Measurements from ENCODE around the gene GNRH2.
"Not testable (repeated sequence)": the region's sequence is repeated elsewhere in the genome, so short reads cannot be mapped to it uniquely, and the experiment has no call there.

Gene GNRH2

DNA sequence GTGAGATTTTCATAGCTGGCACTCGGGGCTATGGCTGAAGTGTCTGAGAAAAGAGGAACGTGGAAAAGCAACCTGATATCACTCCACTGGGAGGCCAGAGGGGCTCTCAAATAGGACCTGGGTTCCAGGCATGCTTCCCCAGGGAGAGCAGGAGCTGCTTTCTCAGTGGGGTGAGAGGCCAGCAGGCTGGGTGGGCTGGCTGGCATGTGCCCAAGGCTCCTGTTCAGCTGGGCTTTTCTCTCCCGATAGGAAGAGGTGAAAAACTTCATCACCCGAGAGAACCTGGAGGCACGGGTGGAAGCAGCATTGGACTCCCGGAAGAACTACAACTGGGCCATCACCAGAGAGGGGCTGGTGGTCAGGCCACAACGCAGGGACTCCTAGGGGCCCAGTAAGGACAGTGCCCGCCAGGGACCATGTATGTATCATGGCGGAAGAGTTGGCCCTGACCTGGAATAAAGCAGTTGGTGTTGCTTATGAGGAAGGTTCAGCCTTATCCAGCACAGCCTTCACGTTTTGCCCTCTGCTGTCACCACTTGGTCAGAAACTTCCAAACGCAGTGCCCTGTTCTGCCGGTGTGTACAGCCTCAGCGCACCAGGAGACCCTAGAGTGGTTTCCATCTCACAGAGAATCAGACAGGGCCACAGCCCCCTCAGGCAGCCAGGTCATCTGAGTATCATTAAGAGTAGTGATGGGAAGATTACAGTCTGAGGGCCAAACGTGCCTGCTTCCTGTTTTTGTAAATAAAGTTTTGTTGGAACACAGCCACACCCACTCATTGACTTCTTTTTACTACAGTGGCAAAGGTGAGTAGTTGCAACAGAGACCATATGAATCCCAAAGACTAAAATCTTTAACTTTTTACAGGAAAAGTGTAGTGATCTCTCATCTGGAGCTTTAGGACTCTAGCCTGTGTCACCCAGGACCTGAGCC, 4.3 kb downstream of the GNRH2 start:
- no peak for TF ChIP-seq CTCF (IDR thresholded peaks at IDR 0.05; ENCODE audit: control insufficient read depth, extremely low read depth, insufficient read depth)
- no peak for DNase-seq (ENCODE audit: low read depth)
- H3K4me3 ChIP-seq (ENCODE audit: low read depth, low read length), result peak overlapping the region; percentile 85

DNA sequence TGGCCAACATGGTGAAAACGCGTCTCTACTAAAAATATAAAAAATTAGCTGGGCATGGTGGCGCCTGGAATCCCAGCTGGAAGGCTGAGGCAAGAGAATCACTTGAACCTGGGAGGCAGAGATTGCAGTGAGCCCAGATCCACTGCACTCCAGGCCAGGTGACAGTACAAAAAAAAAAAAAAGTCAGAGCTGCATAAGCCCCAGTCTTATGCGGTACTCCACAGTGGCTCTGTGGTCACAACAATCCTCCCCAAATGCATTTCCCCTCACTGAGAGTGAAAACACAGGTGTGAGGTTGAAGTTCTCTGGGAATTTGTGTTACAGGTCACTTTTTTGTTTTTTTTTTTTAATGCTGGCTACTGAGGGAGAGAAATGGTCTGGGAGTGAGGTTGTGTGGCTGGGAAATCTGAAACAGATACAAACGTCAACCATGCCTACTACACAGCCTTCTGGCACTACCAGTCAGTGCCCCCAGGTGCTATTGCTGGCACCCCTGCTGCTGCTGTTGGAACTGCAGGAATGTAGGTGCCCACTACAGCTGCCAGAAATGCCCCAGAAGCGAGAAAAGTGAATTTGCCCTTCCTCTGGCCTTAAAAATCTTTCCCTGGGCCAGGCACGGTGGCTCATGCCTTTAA, 8.1 kb downstream of the GNRH2 start:
- no peak for DNase-seq (ENCODE audit: low read depth)
- no peak overlapping the region for H3K4me3 ChIP-seq (ENCODE audit: low read depth, low read length)
- TF ChIP-seq CTCF (IDR thresholded peaks at IDR 0.05; ENCODE audit: control insufficient read depth, extremely low read depth, insufficient read depth), result no peak

- H3K4me3 ChIP-seq (ENCODE audit: low read depth, low read length), result no peak overlapping the region
- no peak for DNase-seq (ENCODE audit: low read depth)
- no peak for TF ChIP-seq CTCF (IDR thresholded peaks at IDR 0.05; ENCODE audit: control insufficient read depth, extremely low read depth, insufficient read depth)
Observed at GRCh38 chr20:3059489-3059888, 16.1 kb downstream of the GNRH2 start.

DNA sequence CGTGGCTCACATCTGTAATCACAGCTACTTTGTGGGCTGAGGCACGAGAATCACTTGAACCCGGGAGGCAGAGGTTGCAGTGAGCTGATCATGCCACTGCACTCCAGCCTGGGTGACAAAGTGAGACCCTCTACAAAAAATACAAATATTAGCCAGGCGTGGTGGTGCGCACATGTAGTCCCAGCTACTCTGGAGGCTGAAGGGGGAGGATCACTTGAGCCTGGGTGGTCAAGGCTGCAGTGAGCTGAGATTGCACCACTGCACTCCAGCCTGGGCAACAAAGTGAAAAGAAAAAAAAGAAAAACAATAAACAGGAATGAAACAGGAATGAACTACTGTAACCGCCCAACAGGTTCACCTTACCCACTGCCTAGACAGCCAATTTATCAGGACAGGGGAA, 20.7 kb downstream of the GNRH2 start:
- DNase-seq (ENCODE audit: low read depth); H3K4me3 ChIP-seq (ENCODE audit: low read depth, low read length): not testable (repeated sequence)

- DNase-seq (ENCODE audit: low read depth), result no peak
- no peak for TF ChIP-seq CTCF (IDR thresholded peaks at IDR 0.05; ENCODE audit: control insufficient read depth, extremely low read depth, insufficient read depth)
- H3K4me3 ChIP-seq (ENCODE audit: low read depth, low read length), result no peak overlapping the region
Observed at GRCh38 chr20:3067139-3068014, 24.0 kb downstream of the GNRH2 start.

DNA sequence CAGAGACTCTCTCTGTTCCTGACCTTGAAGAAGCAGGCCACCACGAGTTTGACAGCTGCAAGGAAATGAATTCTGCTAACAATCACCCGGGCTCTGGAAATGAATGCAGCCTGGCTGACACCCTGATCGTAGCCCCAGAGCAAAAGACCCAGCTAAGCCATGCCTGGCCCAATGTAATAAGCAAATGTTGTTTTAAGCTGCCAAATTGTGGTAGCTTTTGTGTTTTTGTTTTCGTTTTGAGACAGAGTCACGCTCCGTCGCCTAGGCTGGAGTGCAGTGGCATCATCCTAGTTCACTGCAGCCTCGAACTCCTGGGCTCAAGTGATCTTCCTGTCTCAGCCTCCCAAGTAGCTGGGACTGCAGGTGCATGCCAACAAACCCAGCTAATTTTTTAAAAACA, 24.7 kb downstream of the GNRH2 start:
- no peak for DNase-seq (ENCODE audit: low read depth)

More for the DNA sequence above, 24.7 kb downstream of the GNRH2 start:
- TF ChIP-seq CTCF (IDR thresholded peaks at IDR 0.05; ENCODE audit: control insufficient read depth, extremely low read depth, insufficient read depth), result no peak
- H3K4me3 ChIP-seq (ENCODE audit: low read depth, low read length), result no peak overlapping the region

Data from LNCaP clone FGC (cell line).